Ovary (tissue), 9 donors: ENCODE measurements around the gene SNRPA1. TPM values are rescaled to one million over a fixed set of nuclear protein-coding genes. Genes with fewer than 3 reads are reported as not detected.

Source experiments
- DNase-seq, 5 donors: peaks; one replicate each; pipeline ENCODE4 v3.0.0-alpha.2; 2019 to 2020
- H3K27ac ChIP-seq, 2 donors: fragments of 200-600 bp; one replicate each; pipeline versions ENCODE4 v1.5.1 to v1.8.0; 2019 to 2022
- H3K27me3 ChIP-seq: fragments of 200-600 bp; one replicate; pipeline ENCODE4 v1.8.0; 2022
- H3K36me3 ChIP-seq: fragments of 200-600 bp; sonication (generic); one replicate; pipeline ENCODE4 v1.5.1; 2019
- H3K4me1 ChIP-seq: one replicate; pipeline ENCODE4 v1.8.1; 2013; ENCODE audit warnings: mild to moderate bottlenecking, moderate library complexity; ENCODE audit not compliant: insufficient read depth
- H3K4me3 ChIP-seq: fragments of 200-600 bp; sonication (generic); one replicate; pipeline ENCODE4 v1.5.1; 2017
- H3K9me3 ChIP-seq, 2 donors: fragments of 200-600 bp in 1 of 2; sonication (generic) in 1 of 2; one replicate each; pipeline versions ENCODE4 v1.5.1 to v1.8.1; 2013 to 2019; ENCODE audit warnings: mild to moderate bottlenecking in 1 of 2, moderate library complexity in 1 of 2
- EP300 ChIP-seq: sonication (generic); formaldehyde crosslinking; IDR thresholded peaks from one replicate; pipeline ENCODE4 v1.6.1; 2017; ENCODE audit warnings: antibody characterized with exemption
- POLR2A ChIP-seq: fragments of 450-650 bp; IDR thresholded peaks from one replicate; pipeline ENCODE4 v1.6.1; 2017; ENCODE audit warnings: antibody characterized with exemption, mild to moderate bottlenecking, moderate library complexity
- WGBS, 3 donors: extraction: QIAGEN DNeasy Blood & Tissue Kit in 1 of 3; methylation state at CpG; one replicate each; pipeline versions ENCODE4 v1.1.5 to v1.1.7; 2013 to 2017; 5-methylcytosine and 5-hydroxymethylcytosine counted together
- intact Hi-C, 4 donors: fragments of 100-400 bp; cut with DNase I; formaldehyde crosslinking; loops; one replicate each; pipeline versions ENCODE4 v1.11.0 to v1.15.1; 2022 to 2023
- polyA plus RNA-seq, 2 donors: library from polyadenylated mRNA; stranded (reverse); fragments of 200-250 nt in 1 of 2; fragments of 350-450 nt in 1 of 2; fragmentation: Illumina TruSeq in 1 of 2; extraction: RNeasy Lipid Tissue Mini Kit (QIAGEN cat#74804) in 1 of 2; gene quantifications; one replicate each; pipeline ENCODE4 v1.2.3, GENCODE V29; 2013 to 2014
- total RNA-seq, 7 donors: library from RNA; depleted of rRNA in 2 of 7; stranded (reverse); fragments of >200 nt in 2 of 7; fragmentation: NEBNext Ultra II Directional in 3 of 7; extraction: Animal tissue kit (Norgen Biotek cat#: 25700) in 3 of 7; gene quantifications; one replicate each; pipeline versions ENCODE4 v1.1.0 to v1.2.4, GENCODE V29; 2016 to 2023
- TF ChIP-seq, protein P1 (sequence below), 3 donors: fragments of 450-650 bp in 2 of 3; fragments of 200-600 bp in 1 of 3; IDR thresholded peaks; one replicate each; pipeline versions ENCODE4 v1.5.1 to v1.8.0; 2016 to 2022; ENCODE audit warnings: antibody characterized with exemption in 3 of 3, mild to moderate bottlenecking in 1 of 3
- donor health status: DM: no; HTN: no; CAD: no; lungs with moderate emphysema.
- donor health status: DM: no; HTN: no; CAD: no.
- donor health status: Bipolar disorder and iron deficiency.
- donor health status: DM: yes; HTN: yes; CAD: no.
- donor health status: DM: no; HTN: no; CAD: no.
- donor health status: DM: yes; HTN: yes; CAD: no.

Gene SNRPA1
- total and polyA plus RNA-seq, 9 donors, result 18.6 to 55.1 (median 39.8) TPM

DNA sequence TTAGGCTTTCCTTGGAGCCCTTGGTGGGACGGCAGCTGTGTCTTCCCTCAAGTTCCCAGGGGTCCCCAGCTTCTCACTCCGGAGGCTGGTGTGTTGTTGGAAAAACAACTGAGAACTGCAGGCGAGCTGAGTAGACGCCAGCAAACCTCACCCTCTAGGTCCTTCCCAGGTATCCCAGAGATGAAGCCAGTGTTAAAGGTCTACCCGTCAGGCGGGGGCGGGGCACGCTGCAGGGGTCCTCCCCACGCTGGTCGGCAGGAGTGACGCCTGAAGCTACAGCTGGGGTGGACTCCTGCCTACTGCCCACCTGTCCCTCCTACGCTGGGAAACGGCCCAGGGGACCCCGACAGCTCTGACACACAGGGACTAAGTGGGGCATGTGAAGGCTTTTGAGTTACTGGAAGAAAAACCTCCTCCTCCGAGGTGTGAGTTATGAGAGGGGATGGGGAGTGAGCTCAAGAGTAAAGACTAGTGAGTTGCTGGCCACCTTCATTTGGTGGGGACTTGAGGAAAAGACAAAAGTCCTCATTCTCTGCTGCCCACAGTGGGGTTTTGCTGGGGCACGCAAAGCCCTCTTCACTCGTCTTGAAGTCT is 32.2 kb upstream of the SNRPA1 start:
- H3K9me3 ChIP-seq, result no peaks in the 10 kb centered on the region
- no peak for DNase-seq
- WGBS, 3 donors, result 73 to 77% (median 76%) methylated on average over 17 of the region's 17 CpGs
- no peak overlapping the region for H3K27ac ChIP-seq
- TF ChIP-seq EP300, result no peak
- TF ChIP-seq, protein P1, sequence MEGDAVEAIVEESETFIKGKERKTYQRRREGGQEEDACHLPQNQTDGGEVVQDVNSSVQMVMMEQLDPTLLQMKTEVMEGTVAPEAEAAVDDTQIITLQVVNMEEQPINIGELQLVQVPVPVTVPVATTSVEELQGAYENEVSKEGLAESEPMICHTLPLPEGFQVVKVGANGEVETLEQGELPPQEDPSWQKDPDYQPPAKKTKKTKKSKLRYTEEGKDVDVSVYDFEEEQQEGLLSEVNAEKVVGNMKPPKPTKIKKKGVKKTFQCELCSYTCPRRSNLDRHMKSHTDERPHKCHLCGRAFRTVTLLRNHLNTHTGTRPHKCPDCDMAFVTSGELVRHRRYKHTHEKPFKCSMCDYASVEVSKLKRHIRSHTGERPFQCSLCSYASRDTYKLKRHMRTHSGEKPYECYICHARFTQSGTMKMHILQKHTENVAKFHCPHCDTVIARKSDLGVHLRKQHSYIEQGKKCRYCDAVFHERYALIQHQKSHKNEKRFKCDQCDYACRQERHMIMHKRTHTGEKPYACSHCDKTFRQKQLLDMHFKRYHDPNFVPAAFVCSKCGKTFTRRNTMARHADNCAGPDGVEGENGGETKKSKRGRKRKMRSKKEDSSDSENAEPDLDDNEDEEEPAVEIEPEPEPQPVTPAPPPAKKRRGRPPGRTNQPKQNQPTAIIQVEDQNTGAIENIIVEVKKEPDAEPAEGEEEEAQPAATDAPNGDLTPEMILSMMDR (IDR thresholded peaks at IDR 0.05), result no peak
- no peak for TF ChIP-seq POLR2A
- no peaks in the 10 kb centered on the region for H3K27me3 ChIP-seq
- intact Hi-C loops, result no loop called here
- no peaks in the 10 kb centered on the region for H3K4me1 ChIP-seq
- H3K36me3 ChIP-seq, result no peaks in the 10 kb centered on the region
- H3K4me3 ChIP-seq, result no peak overlapping the region

DNA sequence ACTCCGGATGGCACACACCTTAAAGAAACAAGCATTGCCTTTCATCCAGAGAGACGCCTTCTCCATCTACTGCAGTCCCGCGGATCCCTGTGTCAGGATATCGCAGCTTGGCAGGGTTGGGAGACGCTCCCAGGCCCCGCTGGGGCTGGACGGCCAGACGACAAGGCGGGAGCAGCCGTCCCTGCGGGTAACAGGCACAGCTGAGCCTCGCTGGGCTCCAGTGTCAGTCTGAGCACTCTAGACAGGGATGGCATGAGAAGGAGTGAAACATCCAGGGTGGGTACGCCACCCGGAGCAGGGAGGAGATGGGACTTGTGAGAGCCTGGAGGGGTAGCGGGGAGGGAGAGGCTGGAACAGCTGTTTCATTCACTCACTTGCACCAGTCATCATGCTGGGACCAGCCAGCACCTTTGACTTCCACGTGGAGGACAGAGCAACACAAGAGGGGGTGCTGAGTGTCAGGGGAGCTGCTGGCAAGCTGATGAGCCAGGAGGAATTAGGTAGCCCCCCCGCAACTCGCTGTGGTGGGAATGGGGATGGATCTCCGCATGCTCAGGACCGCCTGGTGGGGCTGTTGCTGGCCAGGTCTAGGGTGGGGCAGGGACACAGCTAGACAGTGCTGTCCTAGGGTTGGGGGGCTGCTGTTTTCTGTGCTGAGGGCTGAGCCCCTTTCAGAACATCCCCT is 31.6 kb upstream of the SNRPA1 start:
- intact Hi-C loops, result no loop called here
- H3K9me3 ChIP-seq, result no peaks in the 10 kb centered on the region
- H3K4me1 ChIP-seq, result no peaks in the 10 kb centered on the region
- no peaks in the 10 kb centered on the region for H3K27me3 ChIP-seq
- H3K4me3 ChIP-seq, result no peak overlapping the region
- TF ChIP-seq EP300 (no peak), POLR2A (no peak)
- TF ChIP-seq, protein P1 (IDR thresholded peaks at IDR 0.05), result no peak
- no peak overlapping the region for H3K27ac ChIP-seq
- 84 to 91% (median 86%) methylated on average over 21 of the region's 21 CpGs for WGBS, 3 donors
- DNase-seq, result no peak
- no peaks in the 10 kb centered on the region for H3K36me3 ChIP-seq

DNA sequence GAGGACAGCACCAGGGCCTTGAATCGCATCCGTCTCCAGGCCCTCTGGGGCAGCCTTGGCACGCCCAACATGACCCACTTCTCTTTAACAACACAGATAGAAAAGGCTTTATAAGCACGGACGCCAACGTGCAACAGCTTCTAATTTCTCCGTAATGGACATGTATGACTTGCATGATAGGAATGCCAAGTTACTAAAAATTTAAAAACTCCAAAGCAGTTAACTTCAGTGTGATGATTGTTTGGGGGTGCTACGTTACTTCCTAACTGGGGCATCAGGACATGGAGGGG is 30.9 kb upstream of the SNRPA1 start:
- Histone ChIP-seq H3K27me3 (no peaks in the 10 kb centered on the region), H3K4me1 (no peaks in the 10 kb centered on the region), H3K27ac (no peak overlapping the region), H3K9me3 (no peaks in the 10 kb centered on the region), H3K4me3 (no peak overlapping the region), H3K36me3 (no peaks in the 10 kb centered on the region)
- no peak for DNase-seq
- TF ChIP-seq POLR2A, result no peak
- no peak for TF ChIP-seq EP300
- TF ChIP-seq, protein P1 (IDR thresholded peaks at IDR 0.05), result no peak
- intact Hi-C loops, result no loop called here
- 88 to 90% (median 88%) methylated on average over 8 of the region's 8 CpGs for WGBS, 3 donors

DNA sequence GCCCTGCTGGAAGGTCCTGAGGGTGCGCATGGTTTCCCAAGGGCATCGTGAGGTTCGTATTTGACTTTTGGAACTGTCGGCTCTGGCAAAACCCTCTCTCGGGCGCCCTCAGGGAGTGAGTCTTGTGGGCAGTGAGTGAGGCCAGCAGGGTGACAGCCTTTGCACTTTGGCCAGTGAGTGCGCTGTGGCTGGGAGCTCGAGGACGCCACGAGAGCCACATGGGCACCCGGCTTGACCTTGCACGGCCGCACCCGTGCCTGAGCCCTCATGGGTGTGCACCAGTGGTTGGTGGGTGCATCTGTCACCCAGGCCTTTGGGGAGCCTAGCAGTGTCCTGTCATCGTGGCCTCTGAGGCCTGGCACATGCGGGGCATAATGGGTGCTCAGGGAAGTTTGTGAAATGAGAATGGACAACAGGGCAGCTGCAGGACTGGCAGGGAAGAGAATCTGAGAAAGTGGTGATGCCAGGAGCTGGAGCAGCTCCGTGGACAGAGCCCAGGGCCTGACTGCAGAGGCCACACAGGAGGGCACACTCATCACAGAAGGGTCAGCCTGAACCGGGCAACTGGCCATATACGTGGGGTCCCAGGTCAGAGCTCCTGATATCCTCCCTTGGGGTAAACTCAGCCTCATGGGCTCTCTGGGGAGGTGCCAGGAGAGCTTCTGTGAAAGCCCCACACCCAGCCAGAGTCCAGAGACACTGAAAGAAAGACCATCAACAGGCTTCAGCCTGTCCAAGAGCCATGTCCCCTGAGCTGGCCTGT is 30.4 kb upstream of the SNRPA1 start:
- H3K36me3 ChIP-seq, result no peaks in the 10 kb centered on the region
- H3K4me3 ChIP-seq, result no peak overlapping the region
- DNase-seq, result no peak
- intact Hi-C loops, result no loop called here
- 85 to 89% (median 85%) methylated on average over 19 of the region's 19 CpGs for WGBS, 3 donors
- no peak overlapping the region for H3K27ac ChIP-seq
- no peaks in the 10 kb centered on the region for H3K27me3 ChIP-seq
- no peaks in the 10 kb centered on the region for H3K4me1 ChIP-seq
- TF ChIP-seq POLR2A, result no peak
- TF ChIP-seq, protein P1 (IDR thresholded peaks at IDR 0.05), result no peak
- no peak for TF ChIP-seq EP300
- no peaks in the 10 kb centered on the region for H3K9me3 ChIP-seq
